Measurements from ENCODE around the gene KRTAP5-10. TPM values are rescaled to one million over a fixed set of nuclear protein-coding genes. Genes with fewer than 3 reads are reported as not detected.
A peak's percentile ranks its signal among the peaks of the same experiment; 100 is the strongest.

The KRTAP5-10 gene, protein sequence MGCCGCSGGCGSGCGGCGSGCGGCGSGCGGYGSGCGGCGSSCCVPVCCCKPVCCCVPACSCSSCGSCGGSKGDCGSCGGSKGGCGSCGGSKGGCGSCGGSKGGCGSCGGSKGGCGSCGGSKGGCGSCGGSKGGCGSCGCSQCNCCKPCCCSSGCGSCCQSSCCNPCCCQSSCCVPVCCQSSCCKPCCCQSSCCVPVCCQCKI
- not detected in 2 replicates for total RNA-seq
- 0.11 TPM in 1 of 2 replicates, not detected in the other for polyA plus RNA-seq
- not detected in 2 replicates for polyA plus RNA-seq (2011; cell fraction: cytosol; rRNA removed)
- polyA plus RNA-seq (2011; cell fraction: nucleus; rRNA removed): 0.11 and 0.26 TPM in 2 replicates
- not detected in 2 replicates for polyA plus RNA-seq (2012)
- polyA minus RNA-seq: not detected in 2 replicates
- polyA minus RNA-seq (2011; cell fraction: cytosol; rRNA and poly(A)+ RNA removed): not detected
- not detected in 2 replicates for polyA minus RNA-seq (2011; cell fraction: nucleus; rRNA and poly(A)+ RNA removed)
- percentile 10 among the genes with signal in this experiment for Bru-seq, nascent RNA
- percentile 23 among the genes with signal in this experiment for BruChase-seq, experiment 1, labeled RNA remaining after a 6-hour chase
- BruChase-seq, experiment 2, labeled RNA remaining after a 2-hour chase: not detected
- long read RNA-seq: 0 reads

DNA sequence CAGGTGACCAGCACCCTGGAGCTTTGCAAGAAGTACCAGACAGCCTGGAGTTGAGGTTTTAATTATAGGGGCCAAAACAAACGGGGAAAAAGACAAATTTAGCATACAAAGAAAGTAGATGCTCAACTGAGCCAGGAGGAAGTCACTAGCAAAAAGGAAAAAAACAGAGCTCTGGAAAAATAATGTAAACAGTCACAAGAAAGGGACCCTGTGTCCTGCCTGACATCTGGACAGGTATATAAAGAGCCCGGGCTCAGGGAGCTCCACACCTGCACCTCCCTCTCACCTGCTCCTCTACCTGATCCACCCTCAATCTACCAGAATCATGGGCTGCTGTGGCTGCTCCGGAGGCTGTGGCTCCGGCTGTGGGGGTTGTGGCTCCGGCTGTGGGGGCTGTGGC is at the start of gene KRTAP5-10:
Gene KRTAP5-10, plus strand, starts transcription at position 301 of the 400 bp plus-strand sequence. Its CDS starts 25 bp downstream, at position 326.
- Histone ChIP-seq H3K9ac (replicated peaks; ENCODE audit: extremely low read depth, insufficient read depth, low read length) (no peak within 1 kb of the TSS), H3K9me1 (replicated peaks; ENCODE audit: control insufficient read depth, extremely low read depth, insufficient read depth, low read length) (no peaks in the 10 kb centered on the region), H3K9me3 (replicated peaks; ENCODE audit: control insufficient read depth, insufficient read depth, low read length) (no peaks in the 10 kb centered on the region), H3K4me2 (ENCODE audit: insufficient read depth, low read length) (no peak within 1 kb of the TSS), H4K20me1 (replicated peaks; ENCODE audit: control insufficient read depth, extremely low read depth, insufficient read depth, low read length) (no peaks in the 10 kb centered on the region), H3K4me3 (replicated peaks in 1 of 3; ENCODE audit: insufficient read depth in 1 of 3, low read depth in 1 of 3, low read length in 3 of 3) (no peak within 1 kb of the TSS), H3K36me3 (ENCODE audit: control insufficient read depth in 2 of 2, extremely low read depth in 1 of 2, insufficient read depth in 2 of 2, low read length in 2 of 2) (no peaks in the 10 kb centered on the region), H3K79me2 (ENCODE audit: control insufficient read depth, insufficient read depth, low read length) (no peaks in the 10 kb centered on the region), H2AFZ (ENCODE audit: low read depth, low read length) (no peak within 1 kb of the TSS), H3K27me3 (ENCODE audit: control insufficient read depth in 2 of 2, insufficient read depth in 2 of 2, low read length in 2 of 2) (peaks cover 0 to 5% of the 10 kb centered on the region in 2 experiments), H3K4me1 (ENCODE audit: control insufficient read depth, extremely low read depth, insufficient read depth, low read length) (no peaks in the 10 kb centered on the region), H3K27ac (ENCODE audit: insufficient read depth, low read depth, low read length) (no peak within 1 kb of the TSS)
- no peak for FAIRE-seq
- no TSS peak for BruUV-seq (replicated peaks)
- no peak for TF ChIP-seq POLR2AphosphoS5 (IDR thresholded peaks at IDR 0.05; ENCODE audit: insufficient read depth, low read depth, low read length)
- no peak for TF ChIP-seq FOS (IDR thresholded peaks at IDR 0.05; ENCODE audit: borderline replicate concordance, insufficient read depth, low read length)
- no peak for TF ChIP-seq JUN (IDR thresholded peaks at IDR 0.05; ENCODE audit: borderline replicate concordance, insufficient read depth, insufficient read length, low read depth)
- TF ChIP-seq GATA2 (IDR thresholded peaks at IDR 0.05; ENCODE audit: insufficient read depth, insufficient read length, low read depth, low read length): no peak
- TF ChIP-seq EZH2 (IDR thresholded peaks at IDR 0.05; ENCODE audit: borderline replicate concordance, low read depth, low read length, severe bottlenecking): no peak
- TF ChIP-seq MYC (IDR thresholded peaks at IDR 0.05; ENCODE audit: low read depth, low read length): no peak
- TF ChIP-seq, protein P1, sequence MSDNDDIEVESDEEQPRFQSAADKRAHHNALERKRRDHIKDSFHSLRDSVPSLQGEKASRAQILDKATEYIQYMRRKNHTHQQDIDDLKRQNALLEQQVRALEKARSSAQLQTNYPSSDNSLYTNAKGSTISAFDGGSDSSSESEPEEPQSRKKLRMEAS (IDR thresholded peaks at IDR 0.05; ENCODE audit: insufficient read depth, insufficient read length): no peak
- dilution Hi-C loops (cut with MboI; ENCODE audit: extremely low pct_ligation_motif_present, low sequenced_read_pairs): no loop called here
- ChIA-PET POLR2A (no interaction called here), CTCF (interaction anchor here (1.2 to 2.3 kb wide), 2 partner anchors 9 to 15 kb away, joined by 3 to 7 read pairs; no protein-coding TSS in a partner anchor)
- intact Hi-C loops (cut with micrococcal nuclease): no loop called here
- DNase-seq (ENCODE audit: low read depth, low spot score): no peak
